WTC11 (cell line): Measurements from ENCODE around the gene ZNF445. TPM values are rescaled to one million over a fixed set of nuclear protein-coding genes. Genes with fewer than 3 reads are reported as not detected.

Source experiments
- ATAC-seq: fragments of 200-7000 bp; cut with Tn5 transposase; 2 replicates; pipeline ENCODE4 v1.10.0; 2021; ENCODE audit warnings: mild to moderate bottlenecking, moderate library complexity
- CTCF ChIA-PET: fragments of 300-600 bp; sonication (Branson Sonifier 250); formaldehyde crosslinking; loops from one replicate; lab custom pipeline; 2021; ENCODE audit warnings: antibody characterized with exemption; lab: Charles Lee
- POLR2A ChIA-PET: fragments of 350-600 bp; sonication (Branson Sonifier 250); formaldehyde crosslinking; loops from one replicate; lab custom pipeline; 2021; ENCODE audit warnings: antibody characterized with exemption; lab: Charles Lee
- DNase-seq: peaks from one replicate; pipeline ENCODE4 v3.0.0; 2021; ENCODE audit warnings: low spot score
- H3K27ac Mint-ChIP-seq: 2 replicates; pipeline ENCODE4 v1.8.0; 2021; ENCODE audit warnings: mixed read lengths
- H3K27me3 Mint-ChIP-seq: 2 replicates; pipeline ENCODE4 v1.8.0; 2021; ENCODE audit warnings: low read depth, mild to moderate bottlenecking, moderate library complexity, mixed read lengths
- H3K36me3 Mint-ChIP-seq: 2 replicates; pipeline ENCODE4 v1.8.0; 2021; ENCODE audit warnings: mixed read lengths
- H3K4me1 Mint-ChIP-seq: 2 replicates; pipeline ENCODE4 v1.8.0; 2022; ENCODE audit warnings: mixed read lengths
- H3K4me3 Mint-ChIP-seq: 2 replicates; pipeline ENCODE4 v1.8.0; 2021; ENCODE audit warnings: mild to moderate bottlenecking, moderate library complexity, mixed read lengths
- H3K9me3 Mint-ChIP-seq: 2 replicates; pipeline ENCODE4 v1.8.0; 2021; ENCODE audit warnings: mixed read lengths
- ETV6 ChIP-seq: sonication (generic); formaldehyde crosslinking; IDR thresholded peaks from 2 replicates; pipeline ENCODE4 v1.8.1; 2022; ENCODE audit warnings: mild to moderate bottlenecking, missing genetic modification reagents
- GRHL2 ChIP-seq: fragments of 250-450 bp; sonication (Bioruptor Pico); IDR thresholded peaks from 2 replicates; pipeline ENCODE4 v1.8.0; 2022; ENCODE audit warnings: mild to moderate bottlenecking, moderate library complexity; ENCODE audit not compliant: insufficient replicate concordance, severe bottlenecking
- HMGA2 ChIP-seq: fragments of 250-450 bp; sonication (Bioruptor Pico); IDR thresholded peaks from 2 replicates; pipeline ENCODE4 v1.4.0; 2021; ENCODE audit warnings: mild to moderate bottlenecking, moderate library complexity
- NFATC4 ChIP-seq: fragments of 250-450 bp; sonication (Bioruptor Pico); IDR thresholded peaks from 2 replicates; pipeline ENCODE4 v1.9.0; 2021; ENCODE audit warnings: mild to moderate bottlenecking
- NFE2L1 ChIP-seq: sonication (generic); formaldehyde crosslinking; IDR thresholded peaks from 2 replicates; pipeline ENCODE4 v1.8.1; 2023; ENCODE audit warnings: missing genetic modification reagents
- SOX15 ChIP-seq: fragments of 250-450 bp; sonication (Bioruptor Pico); IDR thresholded peaks from 2 replicates; pipeline ENCODE4 v1.9.0; 2021; ENCODE audit warnings: mild to moderate bottlenecking
- TEAD1 ChIP-seq: sonication (generic); formaldehyde crosslinking; IDR thresholded peaks from 2 replicates; pipeline ENCODE4 v1.8.0; 2022; ENCODE audit warnings: mild to moderate bottlenecking, missing genetic modification reagents
- ZNF219 ChIP-seq: sonication (generic); formaldehyde crosslinking; IDR thresholded peaks from 2 replicates; pipeline ENCODE4 v1.8.0; 2023; ENCODE audit warnings: missing genetic modification reagents, mild to moderate bottlenecking, borderline replicate concordance
- ZNF317 ChIP-seq: sonication (generic); formaldehyde crosslinking; IDR thresholded peaks from 2 replicates; pipeline ENCODE4 v1.8.1; 2023; ENCODE audit warnings: low read depth, mild to moderate bottlenecking, moderate library complexity, missing genetic modification reagents, borderline replicate concordance
- ZNF396 ChIP-seq: fragments of 250-450 bp; sonication (Bioruptor Pico); IDR thresholded peaks from 2 replicates; pipeline ENCODE4 v1.8.0; 2021; ENCODE audit warnings: mild to moderate bottlenecking, moderate library complexity, borderline replicate concordance
- total RNA-seq: library from RNA; stranded (reverse); gene quantifications from 3 replicates; pipeline ENCODE4 v1.2.3, GENCODE V29; 2021
- TF ChIP-seq, protein P1 (sequence below): sonication (generic); formaldehyde crosslinking; IDR thresholded peaks from 2 replicates; pipeline ENCODE4 v1.8.0; 2022; ENCODE audit warnings: mild to moderate bottlenecking, missing genetic modification reagents
- TF ChIP-seq, protein P2 (sequence below): fragments of 250-450 bp; sonication (Bioruptor Pico); IDR thresholded peaks from 2 replicates; pipeline ENCODE4 v1.9.0; 2021; ENCODE audit warnings: moderate library complexity, mild to moderate bottlenecking, inconsistent platforms, borderline replicate concordance
- TF ChIP-seq, protein P3 (sequence below): sonication (generic); formaldehyde crosslinking; IDR thresholded peaks from 2 replicates; pipeline ENCODE4 v1.8.1; 2022; ENCODE audit warnings: low read depth, mild to moderate bottlenecking, moderate library complexity, missing genetic modification reagents, borderline replicate concordance
- TF ChIP-seq, protein P4 (sequence below): sonication (generic); formaldehyde crosslinking; IDR thresholded peaks from 2 replicates; pipeline ENCODE4 v1.8.1; 2022; ENCODE audit warnings: mild to moderate bottlenecking, missing genetic modification reagents, moderate library complexity, borderline replicate concordance
- TF ChIP-seq, protein P5 (sequence below): sonication (generic); formaldehyde crosslinking; IDR thresholded peaks from 2 replicates; pipeline ENCODE4 v1.8.1; 2022; ENCODE audit warnings: mild to moderate bottlenecking, moderate library complexity, missing genetic modification reagents
- TF ChIP-seq, protein P6 (sequence below): sonication (generic); formaldehyde crosslinking; IDR thresholded peaks from 2 replicates; pipeline ENCODE4 v1.8.1; 2023; ENCODE audit warnings: mild to moderate bottlenecking, missing genetic modification reagents
- TF ChIP-seq, protein P7 (sequence below): sonication (generic); formaldehyde crosslinking; IDR thresholded peaks from 2 replicates; pipeline ENCODE4 v1.8.0; 2023; ENCODE audit warnings: missing genetic modification reagents, mild to moderate bottlenecking, borderline replicate concordance

Gene ZNF445
- total RNA-seq, 1 experiment from 2014 or later, result 20.3 TPM

DNA sequence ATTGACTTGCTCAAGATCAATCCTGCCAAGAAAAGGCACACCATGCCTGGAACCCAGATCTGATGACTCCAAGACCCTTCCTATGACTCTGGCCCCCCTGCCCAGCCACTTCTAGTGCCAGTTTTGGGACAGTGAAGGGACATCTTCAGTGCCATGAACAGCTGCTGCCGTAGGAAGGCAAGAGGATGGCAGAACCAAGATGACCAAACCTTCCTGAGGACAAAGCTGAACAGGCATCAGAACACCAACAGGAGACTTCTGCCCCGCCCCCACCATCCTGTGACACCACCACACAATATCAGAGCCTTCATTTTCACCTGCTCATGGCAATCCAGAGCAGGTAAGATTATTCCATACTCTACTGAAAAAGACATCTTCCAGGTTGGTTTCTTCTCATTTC lies 33.0 kb downstream of the ZNF445 start:
- no peaks in the 10 kb centered on the region for H3K27me3 Mint-ChIP-seq
- TF ChIP-seq, protein P1, sequence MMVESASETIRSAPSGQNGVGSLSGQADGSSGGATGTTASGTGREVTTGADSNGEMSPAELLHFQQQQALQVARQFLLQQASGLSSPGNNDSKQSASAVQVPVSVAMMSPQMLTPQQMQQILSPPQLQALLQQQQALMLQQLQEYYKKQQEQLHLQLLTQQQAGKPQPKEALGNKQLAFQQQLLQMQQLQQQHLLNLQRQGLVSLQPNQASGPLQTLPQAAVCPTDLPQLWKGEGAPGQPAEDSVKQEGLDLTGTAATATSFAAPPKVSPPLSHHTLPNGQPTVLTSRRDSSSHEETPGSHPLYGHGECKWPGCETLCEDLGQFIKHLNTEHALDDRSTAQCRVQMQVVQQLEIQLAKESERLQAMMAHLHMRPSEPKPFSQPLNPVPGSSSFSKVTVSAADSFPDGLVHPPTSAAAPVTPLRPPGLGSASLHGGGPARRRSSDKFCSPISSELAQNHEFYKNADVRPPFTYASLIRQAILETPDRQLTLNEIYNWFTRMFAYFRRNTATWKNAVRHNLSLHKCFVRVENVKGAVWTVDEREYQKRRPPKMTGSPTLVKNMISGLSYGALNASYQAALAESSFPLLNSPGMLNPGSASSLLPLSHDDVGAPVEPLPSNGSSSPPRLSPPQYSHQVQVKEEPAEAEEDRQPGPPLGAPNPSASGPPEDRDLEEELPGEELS (CRISPR knock-in tag), result no peak
- no peak for TF ChIP-seq ZNF396 (CRISPR knock-in tag)
- no peak for TF ChIP-seq ZNF317 (CRISPR knock-in tag)
- no peak for TF ChIP-seq NFATC4
- TF ChIP-seq NFE2L1 (CRISPR knock-in tag), result no peak
- TF ChIP-seq TEAD1 (CRISPR knock-in tag), result no peak
- TF ChIP-seq, protein P2, sequence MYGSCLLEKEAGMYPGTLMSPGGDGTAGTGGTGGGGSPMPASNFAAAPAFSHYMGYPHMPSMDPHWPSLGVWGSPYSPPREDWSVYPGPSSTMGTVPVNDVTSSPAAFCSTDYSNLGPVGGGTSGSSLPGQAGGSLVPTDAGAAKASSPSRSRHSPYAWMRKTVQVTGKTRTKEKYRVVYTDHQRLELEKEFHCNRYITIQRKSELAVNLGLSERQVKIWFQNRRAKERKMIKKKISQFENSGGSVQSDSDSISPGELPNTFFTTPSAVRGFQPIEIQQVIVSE (CRISPR knock-in tag), result no peak
- TF ChIP-seq, protein P3, sequence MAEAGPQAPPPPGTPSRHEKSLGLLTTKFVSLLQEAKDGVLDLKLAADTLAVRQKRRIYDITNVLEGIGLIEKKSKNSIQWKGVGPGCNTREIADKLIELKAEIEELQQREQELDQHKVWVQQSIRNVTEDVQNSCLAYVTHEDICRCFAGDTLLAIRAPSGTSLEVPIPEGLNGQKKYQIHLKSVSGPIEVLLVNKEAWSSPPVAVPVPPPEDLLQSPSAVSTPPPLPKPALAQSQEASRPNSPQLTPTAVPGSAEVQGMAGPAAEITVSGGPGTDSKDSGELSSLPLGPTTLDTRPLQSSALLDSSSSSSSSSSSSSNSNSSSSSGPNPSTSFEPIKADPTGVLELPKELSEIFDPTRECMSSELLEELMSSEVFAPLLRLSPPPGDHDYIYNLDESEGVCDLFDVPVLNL (CRISPR knock-in tag), result no peak
- TF ChIP-seq, protein P4, sequence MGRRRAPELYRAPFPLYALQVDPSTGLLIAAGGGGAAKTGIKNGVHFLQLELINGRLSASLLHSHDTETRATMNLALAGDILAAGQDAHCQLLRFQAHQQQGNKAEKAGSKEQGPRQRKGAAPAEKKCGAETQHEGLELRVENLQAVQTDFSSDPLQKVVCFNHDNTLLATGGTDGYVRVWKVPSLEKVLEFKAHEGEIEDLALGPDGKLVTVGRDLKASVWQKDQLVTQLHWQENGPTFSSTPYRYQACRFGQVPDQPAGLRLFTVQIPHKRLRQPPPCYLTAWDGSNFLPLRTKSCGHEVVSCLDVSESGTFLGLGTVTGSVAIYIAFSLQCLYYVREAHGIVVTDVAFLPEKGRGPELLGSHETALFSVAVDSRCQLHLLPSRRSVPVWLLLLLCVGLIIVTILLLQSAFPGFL (CRISPR knock-in tag), result no peak
- TF ChIP-seq, protein P5, sequence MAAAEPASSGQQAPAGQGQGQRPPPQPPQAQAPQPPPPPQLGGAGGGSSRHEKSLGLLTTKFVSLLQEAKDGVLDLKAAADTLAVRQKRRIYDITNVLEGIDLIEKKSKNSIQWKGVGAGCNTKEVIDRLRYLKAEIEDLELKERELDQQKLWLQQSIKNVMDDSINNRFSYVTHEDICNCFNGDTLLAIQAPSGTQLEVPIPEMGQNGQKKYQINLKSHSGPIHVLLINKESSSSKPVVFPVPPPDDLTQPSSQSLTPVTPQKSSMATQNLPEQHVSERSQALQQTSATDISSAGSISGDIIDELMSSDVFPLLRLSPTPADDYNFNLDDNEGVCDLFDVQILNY (CRISPR knock-in tag), result no peak
- TF ChIP-seq, protein P6, sequence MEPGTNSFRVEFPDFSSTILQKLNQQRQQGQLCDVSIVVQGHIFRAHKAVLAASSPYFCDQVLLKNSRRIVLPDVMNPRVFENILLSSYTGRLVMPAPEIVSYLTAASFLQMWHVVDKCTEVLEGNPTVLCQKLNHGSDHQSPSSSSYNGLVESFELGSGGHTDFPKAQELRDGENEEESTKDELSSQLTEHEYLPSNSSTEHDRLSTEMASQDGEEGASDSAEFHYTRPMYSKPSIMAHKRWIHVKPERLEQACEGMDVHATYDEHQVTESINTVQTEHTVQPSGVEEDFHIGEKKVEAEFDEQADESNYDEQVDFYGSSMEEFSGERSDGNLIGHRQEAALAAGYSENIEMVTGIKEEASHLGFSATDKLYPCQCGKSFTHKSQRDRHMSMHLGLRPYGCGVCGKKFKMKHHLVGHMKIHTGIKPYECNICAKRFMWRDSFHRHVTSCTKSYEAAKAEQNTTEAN, result no peak
- TF ChIP-seq ZNF219 (CRISPR knock-in tag), result no peak
- no peak for TF ChIP-seq HMGA2
- no peak for TF ChIP-seq SOX15 (CRISPR knock-in tag)
- TF ChIP-seq, protein P7, sequence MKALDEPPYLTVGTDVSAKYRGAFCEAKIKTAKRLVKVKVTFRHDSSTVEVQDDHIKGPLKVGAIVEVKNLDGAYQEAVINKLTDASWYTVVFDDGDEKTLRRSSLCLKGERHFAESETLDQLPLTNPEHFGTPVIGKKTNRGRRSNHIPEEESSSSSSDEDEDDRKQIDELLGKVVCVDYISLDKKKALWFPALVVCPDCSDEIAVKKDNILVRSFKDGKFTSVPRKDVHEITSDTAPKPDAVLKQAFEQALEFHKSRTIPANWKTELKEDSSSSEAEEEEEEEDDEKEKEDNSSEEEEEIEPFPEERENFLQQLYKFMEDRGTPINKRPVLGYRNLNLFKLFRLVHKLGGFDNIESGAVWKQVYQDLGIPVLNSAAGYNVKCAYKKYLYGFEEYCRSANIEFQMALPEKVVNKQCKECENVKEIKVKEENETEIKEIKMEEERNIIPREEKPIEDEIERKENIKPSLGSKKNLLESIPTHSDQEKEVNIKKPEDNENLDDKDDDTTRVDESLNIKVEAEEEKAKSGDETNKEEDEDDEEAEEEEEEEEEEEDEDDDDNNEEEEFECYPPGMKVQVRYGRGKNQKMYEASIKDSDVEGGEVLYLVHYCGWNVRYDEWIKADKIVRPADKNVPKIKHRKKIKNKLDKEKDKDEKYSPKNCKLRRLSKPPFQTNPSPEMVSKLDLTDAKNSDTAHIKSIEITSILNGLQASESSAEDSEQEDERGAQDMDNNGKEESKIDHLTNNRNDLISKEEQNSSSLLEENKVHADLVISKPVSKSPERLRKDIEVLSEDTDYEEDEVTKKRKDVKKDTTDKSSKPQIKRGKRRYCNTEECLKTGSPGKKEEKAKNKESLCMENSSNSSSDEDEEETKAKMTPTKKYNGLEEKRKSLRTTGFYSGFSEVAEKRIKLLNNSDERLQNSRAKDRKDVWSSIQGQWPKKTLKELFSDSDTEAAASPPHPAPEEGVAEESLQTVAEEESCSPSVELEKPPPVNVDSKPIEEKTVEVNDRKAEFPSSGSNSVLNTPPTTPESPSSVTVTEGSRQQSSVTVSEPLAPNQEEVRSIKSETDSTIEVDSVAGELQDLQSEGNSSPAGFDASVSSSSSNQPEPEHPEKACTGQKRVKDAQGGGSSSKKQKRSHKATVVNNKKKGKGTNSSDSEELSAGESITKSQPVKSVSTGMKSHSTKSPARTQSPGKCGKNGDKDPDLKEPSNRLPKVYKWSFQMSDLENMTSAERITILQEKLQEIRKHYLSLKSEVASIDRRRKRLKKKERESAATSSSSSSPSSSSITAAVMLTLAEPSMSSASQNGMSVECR, result no peak
- no peak for TF ChIP-seq ETV6 (CRISPR knock-in tag)
- TF ChIP-seq GRHL2 (CRISPR knock-in tag), result no peak
- DNase-seq (no peak), ATAC-seq (no peak)
- H3K36me3 Mint-ChIP-seq, result peaks cover 55% of the 10 kb centered on the region
- H3K4me3 Mint-ChIP-seq, result no peak overlapping the region
- H3K9me3 Mint-ChIP-seq, result no peaks in the 10 kb centered on the region
- ChIA-PET CTCF (no interaction called here), POLR2A (no interaction called here)
- no peaks in the 10 kb centered on the region for H3K4me1 Mint-ChIP-seq
- no peak overlapping the region for H3K27ac Mint-ChIP-seq
